ENCODE data around the gene CFAP61.

Gene CFAP61

GRCh38 chr20:20226554-20226953 is 174.2 kb downstream of the CFAP61 start:
- H3K14ac ChIP-seq (ENCODE audit: low read length), result no peak overlapping the region
- no peak overlapping the region for H3K4me2 ChIP-seq (ENCODE audit: low read length)
- no peak overlapping the region for H2BK12ac ChIP-seq (ENCODE audit: low read length)
- no peaks in the 10 kb centered on the region for H3K79me1 ChIP-seq (ENCODE audit: low read length)
- H3K4me1 ChIP-seq (ENCODE audit: control insufficient read depth in 1 of 2, insufficient read depth in 2 of 2, low read length in 2 of 2), result no peaks in the 10 kb centered on the region
- H2AFZ ChIP-seq (ENCODE audit: insufficient read depth, low read length, poor library complexity), result no peak overlapping the region
- no peaks in the 10 kb centered on the region for H3K36me3 ChIP-seq (ENCODE audit: control insufficient read depth in 1 of 2, insufficient read depth in 2 of 2, low read length in 2 of 2)
- H2BK5ac ChIP-seq (ENCODE audit: low read depth, low read length, poor library complexity), result no peak overlapping the region
- no peaks in the 10 kb centered on the region for H3K27me3 ChIP-seq (ENCODE audit: insufficient read depth, low read length)
- no peak overlapping the region for H3K4me3 ChIP-seq (ENCODE audit: low read depth, low read length)
- no peak overlapping the region for H3K23ac ChIP-seq (ENCODE audit: low read length)
- H3K9ac ChIP-seq (ENCODE audit: low read length), result no peak overlapping the region
- H3K27ac ChIP-seq (ENCODE audit: low read depth, low read length), result no peak overlapping the region
- H3K4ac ChIP-seq (ENCODE audit: low read depth, low read length), result no peak overlapping the region
- H4K12ac ChIP-seq (ENCODE audit: low read depth, low read length), result no peak overlapping the region
- H2AK5ac ChIP-seq (ENCODE audit: low read length), result no peak overlapping the region
- H4K91ac ChIP-seq (ENCODE audit: low read depth, low read length), result no peak overlapping the region
- H4K8ac ChIP-seq (ENCODE audit: low read depth, low read length), result no peak overlapping the region
- H3K18ac ChIP-seq (ENCODE audit: low read length), result no peak overlapping the region
- no peak overlapping the region for H2BK120ac ChIP-seq (ENCODE audit: insufficient read depth, low read length, poor library complexity)
- H3K79me2 ChIP-seq (ENCODE audit: control insufficient read depth, insufficient read depth, low read length, poor library complexity), result no peaks in the 10 kb centered on the region
- no peak for DNase-seq
- no peaks in the 10 kb centered on the region for H3K9me3 ChIP-seq (ENCODE audit: insufficient read depth, low read depth, low read length)
- WGBS (ENCODE audit: extremely low coverage, insufficient coverage, insufficient read length), result no CpG with 5 or more reads among the region's 6 CpGs

DNA sequence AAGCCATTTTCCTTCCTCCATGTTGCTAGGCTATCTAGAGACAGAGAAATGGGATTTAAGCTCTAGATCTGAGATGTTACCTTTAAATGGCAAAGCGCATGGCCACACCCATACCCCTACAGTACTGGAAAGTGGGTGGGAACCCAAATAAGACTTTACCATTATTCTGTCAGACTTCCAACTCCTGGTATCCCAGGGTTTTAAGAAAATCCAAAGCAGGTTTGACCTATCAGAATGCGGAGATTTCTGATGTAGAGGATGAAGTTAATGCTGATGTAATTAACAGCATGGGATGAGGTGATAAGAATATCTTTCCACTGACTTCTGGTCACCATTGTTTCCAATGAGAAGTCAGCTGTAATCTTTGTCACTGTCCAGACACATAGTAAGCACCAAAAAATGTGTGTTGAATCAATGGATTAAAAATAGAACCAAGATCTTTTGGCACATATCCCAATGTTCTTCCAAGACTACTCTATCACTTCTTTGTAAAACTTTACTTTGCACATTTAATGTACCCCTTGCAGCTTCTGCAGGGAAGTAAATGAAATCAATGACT is 174.8 kb downstream of the CFAP61 start:
- H2BK120ac ChIP-seq (ENCODE audit: insufficient read depth, low read length, poor library complexity), result no peak overlapping the region
- no peak for DNase-seq
- H3K36me3 ChIP-seq (ENCODE audit: control insufficient read depth in 1 of 2, insufficient read depth in 2 of 2, low read length in 2 of 2), result no peaks in the 10 kb centered on the region
- H2AFZ ChIP-seq (ENCODE audit: insufficient read depth, low read length, poor library complexity), result no peak overlapping the region
- no peaks in the 10 kb centered on the region for H3K27me3 ChIP-seq (ENCODE audit: insufficient read depth, low read length)
- H3K4me1 ChIP-seq (ENCODE audit: control insufficient read depth in 1 of 2, insufficient read depth in 2 of 2, low read length in 2 of 2), result no peaks in the 10 kb centered on the region
- H3K18ac ChIP-seq (ENCODE audit: low read length), result no peak overlapping the region
- no peaks in the 10 kb centered on the region for H3K9me3 ChIP-seq (ENCODE audit: insufficient read depth, low read depth, low read length)
- no peak overlapping the region for H3K14ac ChIP-seq (ENCODE audit: low read length)
- no peak overlapping the region for H3K4me2 ChIP-seq (ENCODE audit: low read length)
- H3K79me1 ChIP-seq (ENCODE audit: low read length), result no peaks in the 10 kb centered on the region
- WGBS (ENCODE audit: extremely low coverage, insufficient coverage, insufficient read length), result no CpG with 5 or more reads among the region's 2 CpGs
- no peak overlapping the region for H3K9ac ChIP-seq (ENCODE audit: low read length)
- no peak overlapping the region for H2BK12ac ChIP-seq (ENCODE audit: low read length)
- H4K8ac ChIP-seq (ENCODE audit: low read depth, low read length), result no peak overlapping the region
- no peak overlapping the region for H3K4me3 ChIP-seq (ENCODE audit: low read depth, low read length)
- H2BK5ac ChIP-seq (ENCODE audit: low read depth, low read length, poor library complexity), result no peak overlapping the region
- no peaks in the 10 kb centered on the region for H3K79me2 ChIP-seq (ENCODE audit: control insufficient read depth, insufficient read depth, low read length, poor library complexity)
- no peak overlapping the region for H3K23ac ChIP-seq (ENCODE audit: low read length)
- H4K91ac ChIP-seq (ENCODE audit: low read depth, low read length), result no peak overlapping the region
- H3K27ac ChIP-seq (ENCODE audit: low read depth, low read length), result no peak overlapping the region
- no peak overlapping the region for H4K12ac ChIP-seq (ENCODE audit: low read depth, low read length)
- H3K4ac ChIP-seq (ENCODE audit: low read depth, low read length), result no peak overlapping the region
- no peak overlapping the region for H2AK5ac ChIP-seq (ENCODE audit: low read length)

DNA sequence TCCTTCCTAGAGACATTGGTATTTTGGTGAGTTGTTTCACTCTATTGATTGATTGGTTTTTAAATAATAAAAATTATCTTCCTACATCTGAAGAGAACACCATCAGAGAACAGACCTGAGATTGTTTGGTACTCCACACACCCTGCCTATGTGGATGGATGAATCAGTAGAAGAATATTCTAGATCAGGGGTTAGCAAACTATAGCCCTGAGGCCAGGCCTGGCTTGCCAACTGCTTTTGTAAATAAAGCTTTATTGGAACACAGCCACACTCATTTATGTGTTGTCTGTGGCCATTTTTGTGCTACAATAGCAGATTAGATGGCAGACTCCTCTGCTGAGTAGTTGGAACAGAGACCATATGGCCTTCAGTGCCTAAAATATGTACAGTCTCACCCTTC is 176.0 kb downstream of the CFAP61 start:
- H4K12ac ChIP-seq (ENCODE audit: low read depth, low read length), result no peak overlapping the region
- no peak overlapping the region for H3K23ac ChIP-seq (ENCODE audit: low read length)
- no peak overlapping the region for H3K14ac ChIP-seq (ENCODE audit: low read length)
- H3K4ac ChIP-seq (ENCODE audit: low read depth, low read length), result no peak overlapping the region
- no peak overlapping the region for H2BK120ac ChIP-seq (ENCODE audit: insufficient read depth, low read length, poor library complexity)
- H3K36me3 ChIP-seq (ENCODE audit: control insufficient read depth in 1 of 2, insufficient read depth in 2 of 2, low read length in 2 of 2), result no peaks in the 10 kb centered on the region
- H3K27me3 ChIP-seq (ENCODE audit: insufficient read depth, low read length), result no peaks in the 10 kb centered on the region
- no peak overlapping the region for H4K91ac ChIP-seq (ENCODE audit: low read depth, low read length)
- H2AK5ac ChIP-seq (ENCODE audit: low read length), result no peak overlapping the region
- H3K79me2 ChIP-seq (ENCODE audit: control insufficient read depth, insufficient read depth, low read length, poor library complexity), result no peaks in the 10 kb centered on the region
- H3K27ac ChIP-seq (ENCODE audit: low read depth, low read length), result no peak overlapping the region
- no peak overlapping the region for H3K18ac ChIP-seq (ENCODE audit: low read length)
- H2AFZ ChIP-seq (ENCODE audit: insufficient read depth, low read length, poor library complexity), result no peak overlapping the region
- H3K4me3 ChIP-seq (ENCODE audit: low read depth, low read length), result no peak overlapping the region
- H2BK12ac ChIP-seq (ENCODE audit: low read length), result no peak overlapping the region
- peaks cover 2% of the 10 kb centered on the region for H3K9me3 ChIP-seq (ENCODE audit: insufficient read depth, low read depth, low read length)
- no peak overlapping the region for H2BK5ac ChIP-seq (ENCODE audit: low read depth, low read length, poor library complexity)
- no peaks in the 10 kb centered on the region for H3K79me1 ChIP-seq (ENCODE audit: low read length)
- no peak overlapping the region for H3K9ac ChIP-seq (ENCODE audit: low read length)
- H3K4me1 ChIP-seq (ENCODE audit: control insufficient read depth in 1 of 2, insufficient read depth in 2 of 2, low read length in 2 of 2), result no peaks in the 10 kb centered on the region
- no peak overlapping the region for H4K8ac ChIP-seq (ENCODE audit: low read depth, low read length)
- no peak overlapping the region for H3K4me2 ChIP-seq (ENCODE audit: low read length)
- no peak for DNase-seq

GRCh38 chr20:20229595-20229994 is 177.3 kb downstream of the CFAP61 start:
- no CpG with 5 or more reads among the region's 5 CpGs for WGBS (ENCODE audit: extremely low coverage, insufficient coverage, insufficient read length)
- Histone ChIP-seq H2BK5ac (ENCODE audit: low read depth, low read length, poor library complexity) (no peak overlapping the region), H3K79me1 (ENCODE audit: low read length) (no peaks in the 10 kb centered on the region), H2BK120ac (ENCODE audit: insufficient read depth, low read length, poor library complexity) (no peak overlapping the region), H3K23ac (ENCODE audit: low read length) (no peak overlapping the region), H4K8ac (ENCODE audit: low read depth, low read length) (no peak overlapping the region), H3K4me1 (ENCODE audit: control insufficient read depth in 1 of 2, insufficient read depth in 2 of 2, low read length in 2 of 2) (no peaks in the 10 kb centered on the region), H4K12ac (ENCODE audit: low read depth, low read length) (no peak overlapping the region), H3K18ac (ENCODE audit: low read length) (no peak overlapping the region), H3K36me3 (ENCODE audit: control insufficient read depth in 1 of 2, insufficient read depth in 2 of 2, low read length in 2 of 2) (no peaks in the 10 kb centered on the region), H3K14ac (ENCODE audit: low read length) (no peak overlapping the region), H3K79me2 (ENCODE audit: control insufficient read depth, insufficient read depth, low read length, poor library complexity) (no peaks in the 10 kb centered on the region), H3K4me2 (ENCODE audit: low read length) (no peak overlapping the region), H3K4ac (ENCODE audit: low read depth, low read length) (no peak overlapping the region), H3K27ac (ENCODE audit: low read depth, low read length) (no peak overlapping the region), H3K27me3 (ENCODE audit: insufficient read depth, low read length) (no peaks in the 10 kb centered on the region), H3K9ac (ENCODE audit: low read length) (no peak overlapping the region), H2BK12ac (ENCODE audit: low read length) (no peak overlapping the region), H2AFZ (ENCODE audit: insufficient read depth, low read length, poor library complexity) (no peak overlapping the region), H4K91ac (ENCODE audit: low read depth, low read length) (no peak overlapping the region), H3K4me3 (ENCODE audit: low read depth, low read length) (no peak overlapping the region), H3K9me3 (ENCODE audit: insufficient read depth, low read depth, low read length) (peaks cover 2% of the 10 kb centered on the region), H2AK5ac (ENCODE audit: low read length) (no peak overlapping the region)
- DNase-seq, result no peak

Measured in trophoblast cell (in vitro differentiated cells and primary cell).